GM21367 (cell line): Measurements from ENCODE around the gene PEX26.
"Not testable (repeated sequence)": the region's sequence is repeated elsewhere in the genome, so short reads cannot be mapped to it uniquely, and the experiment has no call there.

ENCODE experiments used
- ATAC-seq: cut with Tn5 transposase; IDR thresholded peaks from one replicate; pipeline ENCODE4 v1.9.1; 2021; ENCODE audit not compliant: unreplicated experiment

PEX26 gene

GRCh38 chr22:18093661-18094060 lies 15.9 kb downstream of the PEX26 start:
- no peak for ATAC-seq

GRCh38 chr22:18095101-18095805 lies 17.5 kb downstream of the PEX26 start:
- ATAC-seq, result no peak

GRCh38 chr22:18096823-18097222 lies 19.0 kb downstream of the PEX26 start:
- no peak for ATAC-seq

- no peak for ATAC-seq
These were observed 23.0 kb downstream of the PEX26 start for GRCh38 chr22:18100781-18101180.

GRCh38 chr22:18101536-18101935 lies 23.7 kb downstream of the PEX26 start:
- no peak for ATAC-seq

GRCh38 chr22:18103527-18104269 lies 25.9 kb downstream of the PEX26 start:
- no peak for ATAC-seq

GRCh38 chr22:18104566-18104965 lies 26.8 kb downstream of the PEX26 start:
- no peak for ATAC-seq

GRCh38 chr22:18105981-18106380 lies 28.2 kb downstream of the PEX26 start:
- ATAC-seq, result not testable (repeated sequence)

GRCh38 chr22:18106550-18107341 lies 29.0 kb downstream of the PEX26 start:
- peak; percentile 48 for ATAC-seq

- ATAC-seq, result no peak
These were observed 30.4 kb downstream of the PEX26 start for GRCh38 chr22:18108187-18108586.

- no peak for ATAC-seq
These were observed 31.8 kb downstream of the PEX26 start for GRCh38 chr22:18109410-18110193.

GRCh38 chr22:18110194-18110953 lies 32.6 kb downstream of the PEX26 start, which contains the start of gene TUBA8:
TSS of gene TUBA8 (plus strand) at chr22:18110809. CDS start at chr22:18110866, 57 bp downstream.
- ATAC-seq, result no peak

GRCh38 chr22:18110954-18111758 lies 33.4 kb downstream of the PEX26 start:
- no peak for ATAC-seq

GRCh38 chr22:18111759-18112330 lies 34.1 kb downstream of the PEX26 start:
- no peak for ATAC-seq

GRCh38 chr22:18112440-18112839 lies 34.6 kb downstream of the PEX26 start:
- no peak for ATAC-seq

GRCh38 chr22:18113680-18114394 lies 36.0 kb downstream of the PEX26 start:
- ATAC-seq, result no peak

- ATAC-seq, result no peak
These were observed 36.7 kb downstream of the PEX26 start for GRCh38 chr22:18114495-18114894.

- no peak for ATAC-seq
These were observed 37.3 kb downstream of the PEX26 start for GRCh38 chr22:18114976-18115652.
